ENCODE data around the gene CST9.
"Not testable (repeated sequence)": the region's sequence is repeated elsewhere in the genome, so short reads cannot be mapped to it uniquely, and the experiment has no call there.

The CST9 gene

GRCh38 chr20:23601715-23602114 is 4.0 kb downstream of the CST9 start:
- Mint-ChIP-seq H3K27ac (no peak overlapping the region), H3K4me3 (no peak overlapping the region), H3K36me3 (no peaks in the 10 kb centered on the region), H3K4me1 (no peaks in the 10 kb centered on the region), H3K9me3 (no peaks in the 10 kb centered on the region), H3K27me3 (peaks cover 4% of the 10 kb centered on the region)
- ATAC-seq (ENCODE audit: low read depth) = no peak
- DNase-seq (ENCODE audit: low spot score in 2 of 2) = no peak

GRCh38 chr20:23598481-23598880 is 7.2 kb downstream of the CST9 start:
- DNase-seq (ENCODE audit: low spot score in 2 of 2) (no peak), ATAC-seq (ENCODE audit: low read depth) (no peak)
- Mint-ChIP-seq H3K27ac (no peak overlapping the region), H3K9me3 (no peaks in the 10 kb centered on the region), H3K4me3 (no peak overlapping the region), H3K36me3 (no peaks in the 10 kb centered on the region), H3K27me3 (no peaks in the 10 kb centered on the region), H3K4me1 (no peaks in the 10 kb centered on the region)

GRCh38 chr20:23596579-23597250 is 9.0 kb downstream of the CST9 start:
- Mint-ChIP-seq H3K4me3 (no peak overlapping the region), H3K36me3 (no peaks in the 10 kb centered on the region)
- no peak for DNase-seq (ENCODE audit: low spot score in 2 of 2)

GRCh38 chr20:23595941-23596340 is 9.8 kb downstream of the CST9 start:
- Mint-ChIP-seq H3K9me3 (no peaks in the 10 kb centered on the region), H3K27ac (no peak overlapping the region), H3K27me3 (no peaks in the 10 kb centered on the region), H3K4me1 (no peaks in the 10 kb centered on the region), H3K36me3 (no peaks in the 10 kb centered on the region), H3K4me3 (no peak overlapping the region)
- no peak for DNase-seq (ENCODE audit: low spot score in 2 of 2)
- no peak for ATAC-seq (ENCODE audit: low read depth)

More at GRCh38 chr20:23596579-23597250, 9.0 kb downstream of the CST9 start:
- Mint-ChIP-seq H3K4me1 (no peaks in the 10 kb centered on the region), H3K27ac (no peak overlapping the region), H3K9me3 (no peaks in the 10 kb centered on the region), H3K27me3 (no peaks in the 10 kb centered on the region)
- no peak for ATAC-seq (ENCODE audit: low read depth)

GRCh38 chr20:23588434-23589403 is 17.0 kb downstream of the CST9 start:
- no peak overlapping the region for H3K27ac Mint-ChIP-seq
- DNase-seq (ENCODE audit: low spot score in 2 of 2) = no peak
- peaks cover 4% of the 10 kb centered on the region for H3K27me3 Mint-ChIP-seq
- no peak overlapping the region for H3K4me3 Mint-ChIP-seq
- no peak for ATAC-seq (ENCODE audit: low read depth)
- H3K36me3 Mint-ChIP-seq = no peaks in the 10 kb centered on the region
- no peaks in the 10 kb centered on the region for H3K4me1 Mint-ChIP-seq
- no peaks in the 10 kb centered on the region for H3K9me3 Mint-ChIP-seq

GRCh38 chr20:23587631-23588030 is 18.1 kb downstream of the CST9 start:
- Mint-ChIP-seq H3K36me3 (no peaks in the 10 kb centered on the region), H3K4me1 (no peaks in the 10 kb centered on the region), H3K27me3 (peaks cover 7% of the 10 kb centered on the region), H3K9me3 (no peaks in the 10 kb centered on the region), H3K4me3 (no peak overlapping the region), H3K27ac (no peak overlapping the region)
- DNase-seq (ENCODE audit: low spot score in 2 of 2) = no peak
- no peak for ATAC-seq (ENCODE audit: low read depth)

GRCh38 chr20:23586735-23587525 is 18.8 kb downstream of the CST9 start:
- Mint-ChIP-seq H3K9me3 (no peaks in the 10 kb centered on the region), H3K36me3 (no peaks in the 10 kb centered on the region), H3K4me3 (no peak overlapping the region), H3K27me3 (peaks cover 9% of the 10 kb centered on the region), H3K27ac (no peak overlapping the region), H3K4me1 (no peaks in the 10 kb centered on the region)
- ATAC-seq (ENCODE audit: low read depth) (no peak), DNase-seq (ENCODE audit: low spot score in 2 of 2) (no peak)

GRCh38 chr20:23585808-23586734 is 19.6 kb downstream of the CST9 start:
- DNase-seq (ENCODE audit: low spot score in 2 of 2) (no peak), ATAC-seq (ENCODE audit: low read depth) (no peak)
- Mint-ChIP-seq H3K4me1 (no peaks in the 10 kb centered on the region), H3K27me3 (peaks cover 12% of the 10 kb centered on the region), H3K36me3 (no peaks in the 10 kb centered on the region), H3K4me3 (no peak overlapping the region), H3K27ac (no peak overlapping the region), H3K9me3 (peaks cover 1% of the 10 kb centered on the region)

- Mint-ChIP-seq H3K27me3 (peaks cover 12% of the 10 kb centered on the region), H3K27ac (no peak overlapping the region), H3K36me3 (no peaks in the 10 kb centered on the region), H3K4me1 (no peaks in the 10 kb centered on the region), H3K4me3 (no peak overlapping the region), H3K9me3 (peaks cover 4% of the 10 kb centered on the region)
- ATAC-seq (ENCODE audit: low read depth) (no peak), DNase-seq (ENCODE audit: low spot score in 2 of 2) (no peak)
Observed at GRCh38 chr20:23585449-23585807, 20.3 kb downstream of the CST9 start.

GRCh38 chr20:23584434-23585199 is 21.1 kb downstream of the CST9 start:
- Mint-ChIP-seq H3K4me1 (no peaks in the 10 kb centered on the region), H3K36me3 (no peaks in the 10 kb centered on the region), H3K27me3 (peaks cover 12% of the 10 kb centered on the region), H3K4me3 (no peak overlapping the region), H3K9me3 (peaks cover 5% of the 10 kb centered on the region), H3K27ac (no peak overlapping the region)
- no peak for DNase-seq (ENCODE audit: low spot score in 2 of 2)
- no peak for ATAC-seq (ENCODE audit: low read depth)

- Mint-ChIP-seq H3K4me3 (no peak overlapping the region), H3K4me1 (no peaks in the 10 kb centered on the region), H3K27ac (no peak overlapping the region), H3K27me3 (peaks cover 12% of the 10 kb centered on the region), H3K9me3 (peaks cover 5% of the 10 kb centered on the region), H3K36me3 (no peaks in the 10 kb centered on the region)
- ATAC-seq (ENCODE audit: low read depth) = no peak
- no peak for DNase-seq (ENCODE audit: low spot score in 2 of 2)
Observed at GRCh38 chr20:23583526-23583925, 22.2 kb downstream of the CST9 start.

- DNase-seq (ENCODE audit: low spot score in 2 of 2) (no peak), ATAC-seq (ENCODE audit: low read depth) (no peak)
- Mint-ChIP-seq H3K27me3 (peaks cover 10% of the 10 kb centered on the region), H3K9me3 (peaks cover 5% of the 10 kb centered on the region), H3K4me1 (no peaks in the 10 kb centered on the region), H3K4me3 (no peak overlapping the region), H3K27ac (no peak overlapping the region), H3K36me3 (no peaks in the 10 kb centered on the region)
Observed at GRCh38 chr20:23582293-23582692, 23.4 kb downstream of the CST9 start.

- peaks cover 10% of the 10 kb centered on the region for H3K27me3 Mint-ChIP-seq
- H3K36me3 Mint-ChIP-seq; DNase-seq (ENCODE audit: low spot score in 2 of 2); H3K4me1 Mint-ChIP-seq; H3K4me3 Mint-ChIP-seq; H3K27ac Mint-ChIP-seq; ATAC-seq (ENCODE audit: low read depth); H3K9me3 Mint-ChIP-seq: not testable (repeated sequence)
Observed at GRCh38 chr20:23581833-23582232, 23.9 kb downstream of the CST9 start.

Measured in memory B cell (primary cell).